Dedifferentiated amniotic fluid mesenchymal stem cell (primary cell): ENCODE data around the gene PCBD2.

Source experiments
- DNase-seq: peaks from one replicate; pipeline ENCODE4 v3.0.0-alpha.2; 2016; ENCODE audit errors: extremely low spot score

The PCBD2 gene

DNA sequence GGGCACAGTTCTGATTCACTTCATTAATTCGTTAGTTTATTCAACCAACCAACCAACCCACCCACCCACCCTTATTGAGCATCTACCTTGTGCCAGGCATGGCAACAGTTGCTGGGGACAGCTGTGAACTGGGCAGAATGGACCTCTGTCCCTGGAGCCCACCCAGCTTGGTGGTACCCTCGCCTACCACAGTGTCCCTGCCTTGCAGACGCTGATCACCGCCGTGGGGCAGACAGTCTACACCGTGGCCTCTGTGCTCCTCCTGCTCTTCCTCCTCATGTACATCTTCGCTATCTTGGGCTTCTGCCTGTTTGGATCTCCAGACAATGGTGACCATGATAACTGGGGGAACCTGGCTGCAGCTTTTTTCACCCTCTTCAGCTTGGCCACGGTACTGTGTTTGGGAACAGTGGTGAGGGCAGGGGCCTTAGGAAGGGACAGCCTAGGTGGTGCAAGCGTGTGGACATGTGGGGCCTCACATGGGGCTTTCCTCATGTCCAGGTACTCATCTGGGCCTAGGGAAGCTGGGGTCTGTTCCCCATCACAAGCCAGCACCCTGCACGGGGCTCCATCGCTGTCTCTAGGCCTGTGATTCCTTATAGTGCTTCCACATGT, 102.9 kb downstream of the PCBD2 start:
- DNase-seq, result no peak

DNA sequence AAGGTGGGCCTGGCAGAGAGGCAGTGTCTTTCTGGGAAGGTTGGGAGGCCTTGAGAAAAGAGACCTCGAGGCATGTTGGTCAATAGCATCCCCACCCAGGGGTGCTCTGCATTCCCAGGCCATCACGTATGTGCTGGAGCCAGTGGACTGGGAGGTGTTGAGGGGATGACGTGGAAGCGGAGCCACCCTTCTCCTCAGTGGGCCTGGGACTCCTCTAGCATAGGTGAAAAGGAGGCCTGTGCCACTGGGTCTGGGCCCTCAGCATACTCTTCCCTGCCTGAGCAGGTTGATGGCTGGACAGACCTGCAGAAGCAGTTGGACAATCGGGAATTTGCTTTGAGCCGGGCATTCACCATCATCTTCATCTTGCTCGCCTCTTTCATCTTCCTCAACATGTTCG, 103.6 kb downstream of the PCBD2 start:
- no peak for DNase-seq

- no peak for DNase-seq
Measured at GRCh38 chr5:135008981-135009735, 104.2 kb downstream of the PCBD2 start.

DNA sequence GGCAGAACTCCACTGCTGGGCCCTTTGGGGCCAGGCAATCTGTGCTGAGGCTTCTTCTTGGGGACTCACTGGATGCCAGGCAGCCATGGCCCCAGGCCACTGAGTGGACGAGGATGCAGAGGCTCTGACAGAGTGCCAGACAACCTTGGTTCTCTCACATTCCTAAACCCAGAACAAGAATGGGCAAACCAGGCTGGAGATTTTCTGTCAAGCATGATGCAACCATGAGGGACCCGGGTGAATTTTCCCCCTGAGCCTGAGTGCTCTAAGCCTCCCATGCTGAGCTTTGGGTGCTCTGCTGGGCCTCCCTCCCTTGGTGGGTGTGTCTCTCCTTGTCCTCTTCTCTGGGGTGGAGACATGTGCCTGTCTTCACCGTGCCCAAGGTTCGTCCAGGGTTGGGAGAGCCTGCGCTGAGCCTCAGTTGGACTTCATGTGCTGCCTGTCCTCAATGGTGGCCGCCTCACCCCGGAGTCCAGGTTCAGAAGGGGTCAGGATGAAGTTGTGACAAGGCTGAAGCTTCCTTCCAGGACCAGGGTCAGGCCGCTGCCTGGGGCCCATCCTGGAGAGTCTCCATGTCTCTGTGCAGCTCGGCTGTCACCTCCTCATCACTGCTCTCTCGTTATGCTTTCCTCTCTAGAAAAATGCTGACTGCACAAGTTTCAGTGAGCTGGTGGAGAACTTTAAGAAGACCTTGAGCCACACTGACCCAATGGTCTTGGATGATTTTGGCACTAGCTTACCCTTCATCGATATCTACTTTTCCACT, 105.0 kb downstream of the PCBD2 start:
- DNase-seq, result no peak

DNA sequence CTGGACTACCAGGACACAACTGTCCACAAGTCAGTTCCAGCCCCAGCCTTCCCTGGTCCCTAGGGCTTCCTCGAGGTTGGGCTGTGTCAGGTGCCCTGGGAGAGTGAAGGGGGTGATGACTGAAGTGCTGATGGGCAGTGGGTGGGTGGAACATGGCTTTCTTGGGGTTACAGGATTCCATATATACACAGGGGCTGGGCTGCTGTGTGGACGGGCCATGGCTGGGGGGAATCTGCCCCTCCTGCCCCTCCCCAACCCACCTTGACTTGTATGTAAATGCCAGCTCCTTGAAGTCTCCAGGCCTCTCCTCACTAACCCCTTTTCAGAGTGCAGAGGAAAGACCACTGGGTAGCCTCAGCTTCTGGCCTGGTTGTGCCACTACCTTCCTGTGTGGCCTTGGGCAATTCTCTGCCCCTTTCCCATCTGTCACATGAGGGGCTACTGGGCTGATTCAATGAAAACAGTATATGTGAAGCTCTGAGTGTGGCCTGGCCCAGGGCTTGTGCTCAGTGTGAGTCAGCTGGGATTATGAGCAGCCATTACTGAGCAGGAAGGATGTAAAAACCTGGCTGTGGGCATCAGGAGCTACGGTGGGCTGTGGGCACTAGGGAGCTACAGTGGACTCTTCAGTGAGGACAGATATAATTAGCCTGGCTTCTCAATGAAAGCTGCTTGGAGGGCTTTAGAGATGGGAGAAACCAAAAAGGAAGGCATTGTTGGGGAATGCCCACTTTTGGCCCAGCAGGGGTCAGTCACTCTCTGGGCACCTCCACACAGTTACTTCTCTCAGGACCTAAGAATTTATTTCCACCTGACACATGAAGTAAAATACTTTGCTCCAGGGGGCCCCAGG, 105.8 kb downstream of the PCBD2 start:
- DNase-seq, result no peak

DNA sequence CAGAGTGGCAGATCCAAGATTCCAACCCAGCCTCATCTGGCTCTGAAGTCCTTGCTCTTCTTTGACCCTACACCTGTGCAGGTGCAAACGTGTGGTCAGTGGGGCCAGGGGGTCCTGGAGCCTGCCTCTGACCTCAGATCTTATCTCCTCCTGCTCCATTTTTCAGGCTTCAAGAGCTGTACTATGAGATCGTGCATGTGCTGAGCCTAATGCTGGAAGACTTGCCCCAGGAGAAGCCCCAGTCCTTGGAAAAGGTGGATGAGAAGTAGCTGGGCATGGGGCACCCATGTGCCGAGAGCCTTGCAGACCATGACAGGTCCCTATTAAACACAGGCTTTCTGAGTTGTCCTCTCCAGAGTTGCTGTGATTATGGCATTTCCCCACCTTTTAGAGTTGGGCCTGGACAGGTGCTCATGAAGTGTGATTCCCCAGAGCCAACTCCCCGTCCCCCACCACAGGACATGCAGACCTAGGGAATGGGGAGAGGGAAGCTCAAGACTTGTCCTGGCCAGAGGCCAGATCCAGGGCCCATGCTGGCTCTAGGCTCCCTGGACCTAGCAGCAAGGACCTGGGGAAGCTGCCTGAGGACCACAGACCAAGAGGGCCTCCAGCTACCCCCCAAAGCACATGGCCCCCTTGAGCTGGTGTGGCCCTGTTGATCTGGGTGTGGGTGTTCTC, 106.6 kb downstream of the PCBD2 start:
- DNase-seq, result no peak

DNA sequence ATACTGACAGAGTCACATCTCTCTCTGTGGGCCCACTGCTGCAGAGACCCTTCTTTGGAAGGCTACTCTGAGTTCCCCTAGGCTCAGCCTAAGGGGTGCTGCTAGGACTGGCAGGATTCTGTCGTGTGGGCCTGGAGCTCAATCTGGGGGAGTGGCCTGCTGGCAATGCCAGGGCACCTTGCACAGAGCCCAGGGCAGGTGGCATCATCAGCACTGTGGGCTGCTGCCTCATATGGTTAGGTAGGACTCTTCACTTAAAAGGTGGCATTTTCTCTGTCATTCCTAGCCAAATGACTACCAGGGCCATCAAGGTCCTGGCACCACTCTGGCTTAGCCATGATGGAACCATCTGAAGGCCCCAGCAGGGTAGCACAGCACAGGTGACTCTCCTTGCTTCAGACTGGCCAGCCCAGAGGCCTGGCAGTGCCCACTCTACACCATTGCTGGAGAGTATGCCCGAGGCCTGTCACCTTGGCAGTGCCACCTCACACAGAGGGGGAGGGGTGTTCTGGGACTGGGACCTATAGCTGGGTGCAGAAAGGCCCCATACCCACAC, 107.2 kb downstream of the PCBD2 start:
- no peak for DNase-seq
